Glomerular endothelial cell (primary cell): Measurements from ENCODE around the gene TNIP2. TPM values are rescaled to one million over a fixed set of nuclear protein-coding genes. Genes with fewer than 3 reads are reported as not detected.
"Not testable (repeated sequence)": the region's sequence is repeated elsewhere in the genome, so short reads cannot be mapped to it uniquely, and the experiment has no call there.

ENCODE experiments used
- DNase-seq: peaks from one replicate; pipeline ENCODE4 v3.0.0-alpha.2; 2011; ENCODE audit warnings: low read depth, low spot score; ENCODE audit errors: extremely low read depth
- total RNA-seq: library from RNA; depleted of rRNA; stranded (reverse); fragments of >200 nt; gene quantifications from 2 replicates; pipeline ENCODE4 v1.2.3, GENCODE V29; 2015

TNIP2 gene
- total RNA-seq, 1 donor from 2014 or later, result 105 TPM

DNA sequence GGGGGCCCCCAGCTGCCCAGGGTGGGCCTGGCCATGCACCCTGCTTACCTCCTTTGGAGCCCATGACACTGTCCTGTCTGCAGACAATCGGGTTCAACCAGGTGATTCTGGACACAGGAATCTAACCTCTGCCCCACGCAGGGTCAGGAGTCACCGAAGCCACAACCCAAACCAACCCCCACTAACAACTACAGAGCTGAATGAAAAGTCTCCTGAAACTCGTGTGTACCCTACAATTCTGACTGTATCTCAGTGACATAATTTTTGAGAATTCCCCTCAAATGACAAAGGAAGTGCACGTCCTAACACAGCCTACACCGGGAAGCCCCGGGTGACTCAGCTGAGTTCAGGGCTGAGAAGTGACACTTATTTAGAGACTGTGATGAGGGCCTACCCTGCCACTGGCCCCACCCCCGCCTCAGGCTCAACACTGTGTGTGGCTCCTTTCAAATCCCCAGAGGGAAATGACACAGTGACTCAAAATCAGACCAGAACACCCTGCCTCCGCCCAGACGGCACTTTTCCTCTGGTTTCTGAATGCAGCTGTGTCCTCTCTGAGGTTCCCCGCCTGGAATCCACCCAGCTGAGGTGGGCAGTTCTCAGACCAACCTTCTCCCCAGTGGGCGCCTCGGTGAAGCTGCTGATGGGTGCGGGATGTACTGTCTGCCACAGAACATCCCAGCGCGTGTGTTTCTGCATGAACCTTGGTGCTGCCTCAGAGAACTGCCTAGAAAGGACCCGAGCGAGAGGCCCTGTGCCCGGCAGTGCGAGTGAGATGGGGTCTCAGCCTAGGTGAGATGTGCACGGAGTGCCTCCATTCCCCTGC, 9.9 kb downstream of the TNIP2 start:
- no peak for DNase-seq

DNA sequence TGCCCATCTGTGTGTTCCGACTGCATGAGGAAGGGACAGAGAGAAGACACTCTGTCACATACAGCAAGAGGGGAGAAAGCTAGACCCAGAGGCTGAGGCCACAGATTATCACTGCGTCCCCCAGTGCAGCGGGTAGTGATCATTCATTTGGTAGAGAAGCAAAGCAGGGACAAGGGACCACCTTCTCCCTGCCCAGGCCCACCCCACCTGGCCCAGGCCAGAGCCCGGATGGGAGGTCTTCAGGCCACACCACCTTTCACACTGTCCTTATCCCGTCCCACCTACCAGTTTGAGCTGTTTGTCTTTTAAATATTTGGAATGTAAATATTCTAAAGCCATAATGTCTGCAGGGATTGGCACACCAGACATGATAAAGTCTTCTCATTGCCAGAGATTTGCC, 10.6 kb downstream of the TNIP2 start:
- DNase-seq, result no peak

DNA sequence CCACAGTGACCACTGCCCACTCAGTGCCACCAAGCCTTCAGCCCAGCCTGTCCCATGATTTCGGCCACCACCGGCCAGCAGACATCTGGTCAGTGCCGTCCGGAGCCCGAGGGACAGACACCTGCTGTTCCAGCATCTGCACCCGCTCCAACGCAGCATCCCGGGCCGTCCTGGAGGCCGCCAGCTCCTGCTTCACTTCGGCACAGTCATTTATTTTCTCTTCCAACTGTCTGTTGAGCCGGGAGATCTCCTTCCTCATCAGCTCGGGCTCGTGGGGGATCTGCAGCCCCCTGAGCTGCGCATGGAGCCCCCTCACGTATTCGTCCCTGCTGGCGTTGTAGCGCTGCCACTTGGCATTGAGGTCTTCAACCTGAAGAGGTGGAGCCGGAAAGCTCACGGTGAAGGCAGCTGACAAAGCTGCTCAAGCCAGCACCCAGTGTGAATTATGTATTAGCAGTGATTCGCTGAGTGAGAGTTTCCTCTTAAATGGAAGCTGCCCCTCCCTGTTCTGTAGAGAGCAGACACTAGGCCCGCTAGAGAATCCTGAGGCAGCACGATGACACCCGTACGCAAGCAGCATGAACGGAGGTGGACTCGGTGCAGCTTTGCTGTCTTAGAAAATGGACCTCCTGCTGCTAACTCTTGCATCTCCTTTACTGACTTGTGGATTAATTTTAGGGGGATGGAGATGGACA, 11.4 kb downstream of the TNIP2 start:
- DNase-seq, result no peak

DNA sequence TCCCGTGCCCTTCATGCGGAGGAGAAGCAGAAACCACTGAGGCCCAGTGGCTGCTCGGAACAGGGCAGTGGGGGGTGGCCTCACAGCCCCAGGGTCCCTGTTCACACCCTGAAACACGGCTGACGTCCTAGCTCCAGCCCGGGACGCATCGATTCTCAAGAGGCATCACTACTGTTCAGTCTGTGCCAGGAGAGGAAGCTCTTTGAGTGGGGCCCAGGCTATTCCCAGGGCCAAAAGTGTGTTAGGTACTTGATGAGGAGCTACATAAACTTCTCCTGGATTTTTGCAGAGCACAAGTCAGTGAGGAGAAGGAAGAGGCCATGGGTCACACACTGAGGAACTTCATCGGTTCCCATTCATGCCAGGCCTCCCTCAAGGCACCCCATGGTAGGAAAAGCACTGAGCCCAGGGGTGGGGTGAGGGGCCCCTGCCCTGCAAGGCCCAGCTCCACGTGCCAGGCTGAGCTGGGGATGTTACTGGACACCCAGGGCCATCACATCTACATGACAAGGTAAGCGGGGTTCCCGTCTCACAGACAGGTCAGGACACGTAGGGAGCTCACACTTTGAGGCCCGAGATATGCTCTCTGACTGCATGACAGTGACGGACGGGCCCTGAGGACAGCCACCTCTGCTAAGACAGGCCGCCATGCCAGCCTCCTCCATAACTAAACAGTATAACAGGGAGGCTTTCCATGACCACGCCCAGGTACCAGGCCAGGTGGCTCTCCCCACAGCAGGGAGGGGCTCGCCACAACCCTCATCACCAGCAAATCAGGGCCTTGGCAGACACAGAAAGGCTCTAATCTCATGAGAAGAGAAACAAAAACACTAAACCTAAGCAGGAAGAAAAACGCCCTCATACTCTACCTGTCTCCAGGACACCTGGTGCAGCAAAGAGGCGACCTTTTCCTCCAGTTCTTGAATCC, 12.4 kb downstream of the TNIP2 start:
- no peak for DNase-seq

DNA sequence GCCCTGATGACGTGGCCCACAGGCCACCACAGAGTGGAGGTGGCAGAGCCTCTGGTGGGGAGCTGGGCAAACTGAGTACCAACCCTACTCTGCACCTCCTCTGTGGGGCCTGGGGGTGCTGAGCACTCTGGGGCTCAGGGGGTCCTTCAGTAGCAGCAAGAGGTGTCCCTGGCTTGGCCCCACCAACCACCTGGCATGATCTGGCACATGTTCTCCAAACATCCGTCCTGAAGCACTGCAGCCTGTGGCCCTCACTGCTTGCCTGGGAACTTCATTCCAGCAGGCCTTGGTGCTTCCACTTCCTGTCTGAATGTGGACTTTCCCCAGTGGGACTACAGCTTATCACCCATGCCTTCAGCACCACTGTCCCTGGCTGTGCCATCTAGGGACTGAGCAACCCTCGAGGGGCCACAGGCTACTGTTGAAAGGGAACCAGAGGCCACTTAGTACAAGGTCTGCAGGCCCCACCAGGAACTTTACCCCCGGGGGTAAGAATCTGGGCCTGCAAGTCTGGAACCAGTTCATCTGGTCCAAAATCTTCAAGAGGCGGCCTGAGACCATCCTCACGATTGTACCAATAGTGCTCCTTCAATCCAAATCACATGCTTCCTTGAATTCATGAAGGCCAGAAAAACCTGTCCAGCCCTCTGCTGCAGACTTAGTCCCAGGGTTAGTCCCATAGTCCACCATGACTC, 13.2 kb downstream of the TNIP2 start:
- DNase-seq, result no peak

DNA sequence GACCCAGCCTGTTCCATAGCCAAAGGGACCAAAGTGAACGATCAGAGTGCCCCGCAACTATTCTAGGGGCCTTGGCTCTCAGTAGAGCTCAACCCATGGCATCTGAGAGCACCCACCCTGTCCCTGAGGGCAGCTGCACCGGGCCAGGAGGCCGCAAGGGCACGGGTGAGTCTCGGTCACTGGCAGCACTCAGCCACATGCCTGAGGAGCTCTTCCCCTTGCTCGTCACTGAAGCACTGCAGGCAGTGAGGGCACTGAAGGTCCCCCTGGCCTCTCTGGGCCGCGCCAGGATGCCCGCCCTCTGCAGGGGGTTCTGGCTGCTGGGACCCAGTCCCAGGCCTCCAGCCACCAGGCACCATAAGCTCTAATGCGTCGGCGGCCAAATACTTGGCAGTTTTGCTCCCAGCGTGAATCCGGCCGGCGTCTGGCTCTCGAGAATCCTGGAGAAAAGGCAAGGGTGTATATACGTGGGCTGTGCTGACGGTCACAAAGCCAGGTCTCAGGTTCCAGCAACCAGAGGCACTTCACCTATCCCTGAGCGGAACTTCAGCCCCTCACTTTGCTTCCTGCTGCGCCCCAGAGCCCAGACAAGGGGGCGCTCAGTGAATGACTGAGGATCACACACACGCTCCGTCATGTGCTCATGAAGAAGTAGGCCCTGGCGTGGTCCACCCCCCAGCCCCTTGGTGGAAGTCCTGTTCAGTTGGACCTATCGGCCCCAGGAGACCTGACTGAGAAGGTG, 13.9 kb downstream of the TNIP2 start:
- DNase-seq, result no peak

DNA sequence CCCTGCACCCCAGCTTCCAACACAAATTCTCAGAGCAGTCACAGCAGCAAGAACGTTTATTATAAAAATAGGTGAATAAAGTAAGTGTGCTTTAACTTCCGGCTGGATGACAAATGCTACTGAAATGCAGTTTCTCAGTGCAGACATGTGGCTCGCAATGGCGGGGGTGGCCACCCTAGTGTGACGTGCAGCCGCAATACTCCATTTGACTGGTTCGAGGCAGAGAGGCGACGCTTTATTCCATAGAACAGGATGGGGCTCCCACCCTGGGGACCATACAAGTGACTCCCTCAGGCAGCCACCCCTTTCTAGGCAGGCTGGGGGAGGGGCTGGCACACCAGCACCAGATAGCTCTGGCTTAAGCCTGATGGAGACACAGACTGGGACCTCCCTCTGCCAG, 14.5 kb downstream of the TNIP2 start:
- DNase-seq, result no peak

DNA sequence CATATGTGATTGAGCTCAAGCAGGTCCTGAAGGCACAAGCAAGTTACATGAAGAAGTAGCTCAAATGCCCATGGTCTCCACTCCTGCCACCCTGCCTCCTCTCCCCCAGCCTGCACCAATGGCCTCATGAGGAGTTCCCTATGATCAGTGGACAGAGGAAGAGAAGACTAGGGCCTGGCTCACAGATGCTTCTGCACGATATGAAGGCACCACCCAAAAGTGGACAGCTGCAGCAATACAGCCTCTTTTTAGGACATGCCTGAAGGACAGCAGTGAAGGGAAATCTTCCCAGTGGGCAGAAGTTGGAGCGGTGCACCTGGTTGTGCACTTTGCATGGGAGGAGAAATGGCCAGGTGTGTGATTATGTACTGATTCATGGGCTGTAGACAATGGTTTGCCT, 17.8 kb downstream of the TNIP2 start:
- DNase-seq, result not testable (repeated sequence)

DNA sequence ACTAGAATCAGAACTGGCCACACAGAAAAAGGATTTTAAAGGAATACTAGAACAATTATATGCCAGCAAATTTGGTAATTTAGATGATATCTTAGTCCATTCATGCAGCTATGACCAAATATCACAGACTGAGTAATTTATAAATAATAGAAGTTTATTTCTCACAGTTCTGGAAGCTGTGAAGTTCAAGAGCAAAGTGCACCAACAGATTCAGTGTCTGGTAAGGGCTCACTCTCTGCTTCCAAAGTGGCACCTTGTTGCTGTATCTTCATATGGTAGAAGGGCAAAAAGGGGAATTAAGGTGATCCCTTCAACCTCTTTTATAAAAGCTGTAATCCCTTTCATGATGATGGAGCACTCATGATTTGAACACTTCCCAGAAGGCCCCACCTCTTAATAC, 20.3 kb downstream of the TNIP2 start:
- no peak for DNase-seq

DNA sequence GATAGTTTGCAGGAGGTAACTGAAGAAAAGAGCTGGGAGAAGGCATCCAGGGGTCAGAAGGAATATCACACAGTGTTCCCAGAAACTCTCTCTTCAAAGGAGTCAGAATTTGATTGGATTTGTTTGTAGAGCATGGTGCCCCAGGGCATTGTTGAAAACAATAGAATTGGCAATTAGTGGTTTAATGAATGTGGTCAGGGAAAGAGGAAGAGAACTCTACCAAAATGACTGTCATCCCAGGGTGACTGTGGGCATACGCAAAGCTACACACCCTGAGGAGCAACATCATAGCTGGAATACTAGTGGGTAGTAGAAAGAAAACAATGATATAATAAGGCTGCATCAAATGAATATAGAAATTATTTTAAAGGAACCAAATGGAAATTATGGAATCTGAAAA, 21.5 kb downstream of the TNIP2 start:
- no peak for DNase-seq

DNA sequence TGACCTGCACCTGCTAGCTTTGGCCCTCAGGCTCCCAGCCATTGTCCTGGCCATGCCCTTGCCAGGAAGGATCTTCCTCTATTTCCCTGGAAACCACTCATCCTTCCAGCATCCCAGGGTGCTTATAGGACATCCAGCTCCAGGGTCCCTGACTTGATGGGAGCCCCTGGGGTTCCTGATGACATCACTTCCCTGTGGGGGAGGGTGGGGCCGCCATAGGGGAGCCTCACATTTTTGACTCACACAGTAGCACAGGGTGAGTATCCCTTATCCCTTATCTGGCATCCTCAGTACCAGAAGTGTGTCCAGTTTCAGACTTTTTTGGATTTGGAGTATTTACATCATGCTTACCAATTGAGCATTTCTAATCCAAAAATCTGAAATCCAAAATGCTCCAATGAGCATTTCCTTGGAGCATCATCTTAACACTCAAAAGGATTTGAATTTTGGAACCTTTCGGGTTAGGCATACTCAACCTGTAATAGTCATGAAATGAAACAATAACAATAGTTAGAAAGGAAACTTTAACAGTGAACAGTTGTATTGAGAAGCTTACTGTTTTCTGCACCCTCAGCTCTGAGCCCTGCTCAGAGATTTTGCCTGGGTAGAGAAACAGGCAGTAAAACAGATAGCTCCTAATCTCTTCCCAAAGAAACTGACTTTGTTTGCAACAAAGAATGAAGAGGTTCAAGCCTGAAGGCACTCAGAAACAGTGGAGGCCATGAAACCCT, 22.1 kb downstream of the TNIP2 start:
- DNase-seq, result no peak

DNA sequence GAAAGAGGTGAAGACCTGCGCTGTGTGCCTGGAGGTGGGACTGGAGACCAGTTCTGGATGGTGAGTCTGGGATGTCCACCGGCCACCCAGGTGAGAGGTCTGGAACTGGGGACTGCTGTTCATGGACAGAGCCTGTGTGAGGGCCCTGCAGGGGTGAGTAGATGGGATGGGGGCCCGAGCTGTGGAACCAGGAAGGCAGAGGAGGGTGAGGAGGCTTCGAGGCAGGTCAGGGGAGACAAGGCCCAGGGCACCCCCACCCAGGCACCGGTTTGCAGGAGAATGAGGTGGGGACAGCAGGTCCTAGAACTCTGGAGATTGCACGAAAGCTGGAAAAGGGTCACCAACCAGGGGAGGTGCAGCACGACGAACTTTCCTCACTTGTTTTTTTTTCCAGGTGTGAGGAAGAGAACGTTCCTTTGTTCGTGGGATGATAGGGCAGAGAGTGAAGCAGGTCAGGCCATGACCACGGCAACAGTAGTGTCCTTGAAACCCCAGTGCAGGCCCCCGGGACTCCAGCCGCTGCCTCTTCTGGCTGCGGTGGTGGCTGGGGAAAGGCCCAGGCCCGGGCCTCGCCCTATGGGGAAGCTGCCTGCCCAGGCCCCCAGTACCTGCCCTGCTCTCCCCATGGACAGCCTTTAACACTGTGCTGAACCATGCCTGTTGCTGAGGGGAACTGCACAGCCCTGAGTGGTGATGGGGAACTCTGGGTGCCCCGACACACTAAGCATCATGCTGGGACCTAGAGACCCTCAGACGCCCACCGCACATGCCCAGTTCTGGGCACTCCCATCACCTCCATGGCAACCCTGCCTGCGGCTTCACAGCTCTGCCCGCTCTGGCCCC, 22.9 kb downstream of the TNIP2 start:
- DNase-seq, result no peak

DNA sequence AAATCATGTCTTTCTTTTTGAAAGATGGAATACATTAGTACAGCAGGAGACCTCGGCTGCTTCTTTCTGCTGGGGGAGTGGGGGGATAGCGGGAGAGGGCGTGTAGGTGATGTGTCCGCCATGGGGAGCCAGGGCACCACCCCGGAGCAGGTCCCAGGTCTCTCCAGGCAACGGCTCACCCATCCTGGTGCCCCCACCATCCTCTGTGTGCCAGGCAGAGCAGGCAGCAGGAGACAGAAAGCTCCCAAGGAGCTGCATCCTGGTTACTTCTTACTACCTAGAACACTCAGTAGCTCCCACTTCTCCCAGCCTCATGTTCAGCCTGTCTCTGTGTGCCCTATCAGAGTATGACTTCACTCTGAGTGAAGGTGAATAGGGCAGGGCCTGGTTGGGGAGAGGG, 23.6 kb downstream of the TNIP2 start:
- DNase-seq, result no peak

DNA sequence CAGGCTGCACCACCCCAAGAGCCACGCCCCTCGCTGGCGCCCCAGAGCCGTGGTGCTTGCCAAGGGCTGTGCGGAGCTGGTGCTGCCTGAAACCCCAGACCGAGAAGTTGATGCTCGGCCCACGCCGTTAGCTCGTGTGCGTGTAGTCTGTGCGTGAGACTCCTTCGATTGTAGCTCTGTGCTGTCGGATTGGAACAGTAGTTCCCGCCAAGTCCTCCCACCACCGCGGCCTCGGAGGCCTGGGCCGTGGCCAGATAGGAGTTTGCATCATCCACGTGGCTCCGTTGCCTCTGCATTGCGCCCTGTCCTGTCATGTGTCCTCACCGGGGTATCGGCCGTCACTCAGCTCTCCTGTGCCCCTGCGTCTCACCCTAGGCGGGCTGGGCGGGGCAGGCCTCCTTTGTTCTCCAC, 24.2 kb downstream of the TNIP2 start:
- DNase-seq, result no peak

DNA sequence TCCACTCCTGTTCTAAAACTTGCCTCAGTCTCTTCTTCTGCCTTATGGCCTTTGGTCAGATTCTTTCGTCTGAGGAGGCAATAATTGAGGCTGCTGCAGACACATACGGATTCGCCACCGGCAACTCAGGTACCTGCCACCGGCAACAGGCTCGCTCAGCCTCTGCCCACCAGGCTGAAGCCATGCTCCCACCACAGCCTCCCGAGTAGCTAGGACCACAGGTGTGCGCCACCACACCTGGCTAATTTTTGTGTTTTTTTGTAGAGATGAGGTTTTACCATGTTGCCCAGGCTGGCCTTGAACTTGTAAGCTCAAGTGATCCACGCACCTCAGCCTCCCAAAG, 26.6 kb downstream of the TNIP2 start:
- no peak for DNase-seq

DNA sequence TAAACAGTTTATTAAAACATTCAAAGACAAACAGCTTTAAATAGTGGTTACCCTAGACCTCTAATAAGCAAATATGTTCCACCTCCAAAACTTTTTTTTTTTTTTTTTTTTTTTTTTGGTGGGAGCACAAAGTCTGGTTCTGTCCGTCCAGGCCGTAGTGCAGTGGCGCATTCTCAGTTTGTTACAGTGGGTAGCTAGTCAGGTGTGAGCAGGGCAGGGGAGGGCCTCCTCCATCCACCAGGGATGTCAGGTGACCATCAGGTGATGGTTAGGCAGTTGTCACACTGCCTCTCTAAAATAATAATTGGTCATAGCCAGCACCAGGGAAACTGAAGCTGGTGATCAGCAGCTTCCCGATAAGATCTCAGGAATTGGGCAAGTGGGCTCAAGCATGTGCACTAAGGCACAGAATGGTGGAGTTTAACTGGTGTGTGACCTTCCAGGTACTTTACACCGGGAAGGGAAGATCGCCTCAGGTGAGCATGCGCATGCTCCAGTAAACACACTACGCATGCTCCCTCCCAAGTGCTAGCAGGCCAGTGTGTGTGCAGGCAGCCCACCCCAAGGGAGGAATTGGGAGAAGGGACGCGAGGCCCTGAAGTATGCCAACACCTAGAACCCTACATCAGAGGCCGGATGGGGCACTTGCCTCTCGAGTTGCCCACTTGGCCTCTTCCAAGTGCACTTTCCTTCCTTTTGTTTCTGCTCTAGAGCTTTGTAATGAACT, 27.2 kb downstream of the TNIP2 start:
- DNase-seq, result no peak

DNA sequence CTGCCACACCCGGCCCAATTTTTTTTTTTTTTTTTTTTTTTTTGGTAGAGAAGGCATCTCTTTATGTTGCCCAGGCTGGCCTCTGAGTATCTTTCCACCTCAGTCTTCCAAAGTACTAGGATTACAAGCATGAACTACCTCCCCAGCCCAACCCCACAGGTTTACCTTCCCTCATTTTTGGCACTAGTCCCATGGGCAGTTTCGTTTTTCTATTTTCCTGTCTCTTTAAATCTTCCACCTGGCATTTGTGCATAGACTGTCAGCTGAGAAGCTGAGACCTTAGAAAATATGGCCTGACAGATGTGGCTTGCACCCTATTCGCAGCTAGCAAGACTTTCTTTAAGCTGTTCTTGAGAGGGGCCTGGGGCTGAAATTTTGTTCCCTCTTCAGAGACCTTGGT, 27.9 kb downstream of the TNIP2 start:
- DNase-seq, result no peak

DNA sequence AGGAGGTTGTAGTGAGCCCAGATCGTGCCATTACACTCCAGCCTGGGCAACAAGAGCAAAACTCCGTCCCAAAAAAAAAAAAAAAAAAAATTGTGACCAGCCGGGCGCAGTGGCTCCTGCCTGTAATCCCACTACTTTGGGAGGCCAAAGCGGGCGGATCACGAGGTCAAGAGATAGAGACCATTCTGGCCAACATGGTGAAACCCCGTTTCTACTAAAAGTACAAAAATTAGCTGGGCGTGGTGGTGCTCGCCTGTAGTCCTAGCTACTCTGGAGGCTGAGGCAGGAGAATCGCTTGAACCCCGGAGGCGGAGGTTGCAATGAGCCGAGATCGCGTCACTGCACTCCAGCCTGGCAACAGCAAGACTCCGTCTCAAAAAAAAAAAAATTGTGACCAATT, 29.3 kb downstream of the TNIP2 start:
- DNase-seq, result not testable (repeated sequence)
